AG09309 (cell line): ENCODE results near the gene ARHGAP10.

Source experiments
- DNase-seq: peaks from one replicate; pipeline ENCODE4 v3.0.0-alpha.2; 2010; ENCODE audit warnings: low read depth
- H3K4me3 ChIP-seq: 2 replicates; pipeline ENCODE4 v1.5.1; 2011; ENCODE audit warnings: mild to moderate bottlenecking, low read depth, low read length, moderate library complexity; ENCODE audit not compliant: control insufficient read depth
- TF ChIP-seq, protein P1 (sequence below): IDR thresholded peaks from 2 replicates; pipeline ENCODE4 v1.5.1; 2011; ENCODE audit warnings: mild to moderate bottlenecking, low read depth, low read length, inconsistent platforms; ENCODE audit not compliant: insufficient read depth, control insufficient read depth; ENCODE audit errors: missing control alignments

The ARHGAP10 gene

DNA sequence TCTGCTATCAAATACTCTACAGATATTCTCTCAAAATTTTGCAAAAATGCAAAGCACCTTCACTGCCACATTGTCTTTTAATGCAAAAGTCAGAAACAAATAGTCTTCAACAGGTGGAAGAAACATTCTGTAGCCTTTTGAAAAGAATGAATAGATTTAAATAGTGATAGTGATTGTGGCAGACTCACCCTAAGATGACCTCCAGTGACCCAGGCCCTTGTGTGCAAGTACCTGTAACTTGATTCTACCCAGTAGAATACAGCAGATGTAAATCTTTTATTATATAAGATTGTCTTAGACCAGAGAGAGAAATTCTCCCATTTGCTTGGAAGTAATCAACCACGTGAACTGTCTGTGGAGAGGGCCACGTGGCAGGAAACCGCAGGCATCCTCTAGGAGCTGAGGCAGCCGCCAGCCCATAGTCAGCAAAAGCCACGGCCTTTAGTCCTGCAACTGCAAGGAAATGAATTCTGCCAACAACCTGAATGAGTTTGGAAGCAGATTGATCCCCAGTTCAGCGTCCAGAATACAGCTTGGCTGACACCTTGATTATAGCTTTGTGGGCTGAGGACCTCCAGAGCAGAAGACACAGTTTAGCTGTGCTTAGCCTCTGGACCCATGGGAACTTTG, 272.5 kb downstream of the ARHGAP10 start:
- DNase-seq: no peak
- TF ChIP-seq, protein P1, sequence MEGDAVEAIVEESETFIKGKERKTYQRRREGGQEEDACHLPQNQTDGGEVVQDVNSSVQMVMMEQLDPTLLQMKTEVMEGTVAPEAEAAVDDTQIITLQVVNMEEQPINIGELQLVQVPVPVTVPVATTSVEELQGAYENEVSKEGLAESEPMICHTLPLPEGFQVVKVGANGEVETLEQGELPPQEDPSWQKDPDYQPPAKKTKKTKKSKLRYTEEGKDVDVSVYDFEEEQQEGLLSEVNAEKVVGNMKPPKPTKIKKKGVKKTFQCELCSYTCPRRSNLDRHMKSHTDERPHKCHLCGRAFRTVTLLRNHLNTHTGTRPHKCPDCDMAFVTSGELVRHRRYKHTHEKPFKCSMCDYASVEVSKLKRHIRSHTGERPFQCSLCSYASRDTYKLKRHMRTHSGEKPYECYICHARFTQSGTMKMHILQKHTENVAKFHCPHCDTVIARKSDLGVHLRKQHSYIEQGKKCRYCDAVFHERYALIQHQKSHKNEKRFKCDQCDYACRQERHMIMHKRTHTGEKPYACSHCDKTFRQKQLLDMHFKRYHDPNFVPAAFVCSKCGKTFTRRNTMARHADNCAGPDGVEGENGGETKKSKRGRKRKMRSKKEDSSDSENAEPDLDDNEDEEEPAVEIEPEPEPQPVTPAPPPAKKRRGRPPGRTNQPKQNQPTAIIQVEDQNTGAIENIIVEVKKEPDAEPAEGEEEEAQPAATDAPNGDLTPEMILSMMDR: no peak
- no peak overlapping the region for H3K4me3 ChIP-seq

DNA sequence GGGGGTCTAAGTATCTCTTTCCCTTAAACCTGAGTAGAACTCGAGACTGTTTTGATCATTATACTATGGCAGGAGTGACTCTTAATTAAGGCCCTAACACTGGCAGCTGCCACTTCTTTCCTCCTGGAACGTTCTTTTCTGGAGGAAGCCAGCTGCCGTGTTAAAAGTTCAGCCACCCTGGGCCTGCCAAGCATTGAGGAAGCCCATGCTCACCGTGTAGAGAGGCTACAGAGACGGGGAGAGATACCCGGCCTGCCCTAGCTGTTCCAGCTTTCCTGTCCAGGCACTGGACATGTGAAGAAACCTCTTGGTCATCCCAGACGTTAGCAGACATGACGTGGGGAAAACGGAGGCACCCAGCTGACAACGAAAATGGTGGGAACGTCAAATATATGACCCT, 274.1 kb downstream of the ARHGAP10 start:
- DNase-seq: no peak
- no peak overlapping the region for H3K4me3 ChIP-seq
- TF ChIP-seq, protein P1: no peak

DNA sequence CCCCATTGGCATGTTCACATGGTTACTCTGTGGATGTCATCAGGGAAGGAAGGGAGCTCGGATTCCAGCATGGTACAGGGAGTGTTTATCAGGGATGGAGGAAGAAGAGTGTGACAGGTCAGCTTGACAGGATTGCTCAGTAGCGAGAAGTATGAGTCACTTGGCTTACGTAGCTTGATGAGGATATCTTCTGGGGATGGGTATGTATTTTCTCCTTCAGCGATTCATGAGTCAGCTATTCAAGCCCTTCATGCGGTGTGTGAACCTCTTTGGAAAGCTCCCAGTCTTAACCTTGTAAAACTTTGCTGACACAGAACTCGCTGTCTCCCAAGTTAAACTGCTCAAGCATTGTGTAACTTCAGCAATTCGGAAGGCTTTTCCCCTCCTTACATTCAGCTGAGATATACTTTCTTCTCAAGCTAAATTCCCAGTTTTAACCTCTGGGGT, 275.4 kb downstream of the ARHGAP10 start:
- peak; percentile 97 for DNase-seq
- TF ChIP-seq, protein P1: no peak
- H3K4me3 ChIP-seq: no peak overlapping the region

DNA sequence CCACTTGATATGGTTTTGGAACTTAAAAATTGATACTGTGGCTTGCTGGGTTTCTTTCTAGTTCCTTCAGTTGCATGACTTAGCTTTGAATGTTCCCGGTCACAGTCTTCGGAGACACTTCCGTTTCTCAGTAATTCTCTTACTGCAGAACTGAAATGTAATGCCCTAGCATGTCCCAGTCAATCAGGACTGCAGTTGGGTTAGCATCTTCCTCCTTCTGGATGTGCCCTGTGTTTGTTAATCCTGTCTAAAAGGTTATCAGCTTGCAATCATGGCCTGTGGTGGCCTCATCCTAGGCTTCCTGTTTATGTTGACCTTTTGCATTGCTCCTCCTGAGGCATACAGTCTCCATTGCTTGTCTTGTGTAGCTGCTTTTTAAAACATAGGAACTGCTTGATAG, 275.9 kb downstream of the ARHGAP10 start:
- TF ChIP-seq, protein P1: no peak
- H3K4me3 ChIP-seq: no peak overlapping the region
- no peak for DNase-seq

DNA sequence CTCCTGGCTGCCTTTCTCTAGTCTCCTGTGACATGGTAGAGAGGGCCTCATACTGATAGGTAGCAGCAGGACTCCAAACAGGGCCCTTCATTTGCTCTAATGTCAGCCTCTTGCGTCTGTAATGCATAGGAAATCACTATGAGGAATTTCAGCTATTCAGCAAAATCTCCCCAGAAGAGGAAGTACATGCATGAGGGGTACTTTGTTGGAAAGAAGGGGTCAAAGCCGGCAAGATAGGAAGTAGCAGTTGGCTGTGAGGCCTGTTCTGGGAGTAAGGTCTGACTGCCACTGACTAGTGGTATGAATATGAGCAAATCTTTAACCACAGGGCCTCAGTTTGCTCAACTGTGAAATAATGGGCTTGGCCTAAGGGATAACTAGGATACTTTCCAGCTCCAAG, 283.2 kb downstream of the ARHGAP10 start:
- TF ChIP-seq, protein P1: no peak
- no peak overlapping the region for H3K4me3 ChIP-seq
- no peak for DNase-seq

DNA sequence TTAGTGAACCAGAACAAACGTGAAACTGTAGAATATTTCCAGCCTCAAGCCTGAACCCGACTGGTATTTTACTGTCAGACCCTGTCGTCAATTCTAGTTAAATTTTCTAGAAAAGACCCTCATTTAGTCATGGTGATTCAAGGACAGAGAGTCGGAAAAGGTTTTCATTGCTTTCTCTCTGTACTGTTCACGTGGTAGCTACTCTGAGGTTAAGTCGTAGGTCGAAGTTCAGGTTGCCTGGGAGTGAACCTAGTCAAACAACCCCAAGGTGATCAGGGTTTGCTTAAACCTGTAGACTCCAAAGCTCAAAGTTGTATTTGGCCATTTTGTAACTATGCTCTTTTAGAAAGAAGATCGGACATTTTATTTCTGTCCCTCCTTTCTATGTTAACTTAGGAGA, 283.6 kb downstream of the ARHGAP10 start:
- no peak for DNase-seq
- TF ChIP-seq, protein P1: no peak
- H3K4me3 ChIP-seq: no peak overlapping the region

DNA sequence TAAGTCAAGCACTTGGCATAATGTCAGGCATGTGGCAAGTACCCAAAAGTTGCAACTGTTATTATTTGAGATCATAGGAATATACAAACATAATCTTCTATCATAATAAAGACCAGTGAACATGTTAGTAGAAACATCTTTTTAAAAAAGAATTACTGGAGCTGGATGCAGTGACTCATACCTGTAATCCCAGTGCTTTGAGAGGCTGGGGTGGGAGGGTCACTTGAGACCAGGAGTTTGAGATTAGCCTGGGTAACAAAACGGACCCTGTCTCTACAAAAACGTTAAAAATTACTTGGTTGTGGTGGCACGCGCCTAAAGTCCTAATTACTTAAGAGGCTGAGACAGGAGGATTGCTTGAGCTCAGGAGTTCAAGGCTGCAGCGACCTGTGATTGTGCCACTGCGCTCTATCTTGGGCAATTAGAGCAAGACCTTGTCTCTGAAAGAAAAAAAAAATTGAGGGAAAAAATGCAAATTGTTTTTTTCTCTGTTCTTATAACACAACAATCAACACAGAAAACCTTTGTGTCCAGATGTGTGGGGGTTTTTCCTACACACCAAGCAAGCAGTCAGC, 284.3 kb downstream of the ARHGAP10 start:
- no peak overlapping the region for H3K4me3 ChIP-seq
- no peak for DNase-seq
- TF ChIP-seq, protein P1: no peak
